ENCODE data around the gene PACC1. TPM values are rescaled to one million over a fixed set of nuclear protein-coding genes. Genes with fewer than 3 reads are reported as not detected.

PACC1 gene
- total and polyA plus RNA-seq, 4 donors, result 2.8 to 8.1 (median 6.8) TPM

GRCh38 chr1:212364985-212365384, 49.7 kb downstream of the PACC1 start:
- peak overlapping the region in 1 of 2 donors; percentile 74 for H3K27ac ChIP-seq (ENCODE audit: low read depth in 1 of 2, low read length in 1 of 2)
- no peak overlapping the region for H3K4me3 ChIP-seq
- ATAC-seq (ENCODE audit: insufficient read depth, low FRiP score), result no peak
- H3K36me3 ChIP-seq (ENCODE audit: control insufficient read depth in 4 of 4, insufficient read depth in 4 of 4, low read length in 4 of 4), result peaks cover 10 to 23% (median 19%) of the 10 kb centered on the region in 4 donors
- no peaks in the 10 kb centered on the region for H3K4me1 ChIP-seq (ENCODE audit: control insufficient read depth in 5 of 5, insufficient read depth in 5 of 5, low read length in 5 of 5)
- H3K9me3 ChIP-seq (ENCODE audit: control insufficient read depth in 4 of 4, insufficient read depth in 3 of 4, low read length in 3 of 4), result no peaks in the 10 kb centered on the region
- H3K27me3 ChIP-seq (ENCODE audit: control insufficient read depth in 3 of 3, insufficient read depth in 3 of 3, low read length in 2 of 3), result no peaks in the 10 kb centered on the region
- H3K9ac ChIP-seq (ENCODE audit: insufficient read depth in 1 of 2, low read length in 2 of 2), result no peak overlapping the region
- WGBS, 2 donors, result 57 to 65% methylated on average over 7 of the region's 7 CpGs
- peak in 1 of 3 donors; percentile 6 for DNase-seq
- no peak for TF ChIP-seq CTCF (IDR thresholded peaks at IDR 0.05; ENCODE audit: control extremely low read depth, extremely low read depth)

GRCh38 chr1:212359794-212360479, 54.7 kb downstream of the PACC1 start:
- no peak overlapping the region for H3K4me3 ChIP-seq
- no peak overlapping the region for H3K27ac ChIP-seq (ENCODE audit: low read depth in 1 of 2, low read length in 1 of 2)
- no peak for TF ChIP-seq CTCF (IDR thresholded peaks at IDR 0.05; ENCODE audit: control extremely low read depth, extremely low read depth)
- peaks cover 10 to 33% (median 17%) of the 10 kb centered on the region in 4 donors for H3K36me3 ChIP-seq (ENCODE audit: control insufficient read depth in 4 of 4, insufficient read depth in 4 of 4, low read length in 4 of 4)
- H3K4me1 ChIP-seq (ENCODE audit: control insufficient read depth in 5 of 5, insufficient read depth in 5 of 5, low read length in 5 of 5), result no peaks in the 10 kb centered on the region
- H3K9me3 ChIP-seq (ENCODE audit: control insufficient read depth in 4 of 4, insufficient read depth in 3 of 4, low read length in 3 of 4), result no peaks in the 10 kb centered on the region
- no peak for ATAC-seq (ENCODE audit: insufficient read depth, low FRiP score)
- no peak for DNase-seq
- H3K27me3 ChIP-seq (ENCODE audit: control insufficient read depth in 3 of 3, insufficient read depth in 3 of 3, low read length in 2 of 3), result no peaks in the 10 kb centered on the region
- WGBS, 2 donors, result 77 to 88% methylated on average over 4 of the region's 4 CpGs
- H3K9ac ChIP-seq (ENCODE audit: insufficient read depth in 1 of 2, low read length in 2 of 2), result no peak overlapping the region

DNA sequence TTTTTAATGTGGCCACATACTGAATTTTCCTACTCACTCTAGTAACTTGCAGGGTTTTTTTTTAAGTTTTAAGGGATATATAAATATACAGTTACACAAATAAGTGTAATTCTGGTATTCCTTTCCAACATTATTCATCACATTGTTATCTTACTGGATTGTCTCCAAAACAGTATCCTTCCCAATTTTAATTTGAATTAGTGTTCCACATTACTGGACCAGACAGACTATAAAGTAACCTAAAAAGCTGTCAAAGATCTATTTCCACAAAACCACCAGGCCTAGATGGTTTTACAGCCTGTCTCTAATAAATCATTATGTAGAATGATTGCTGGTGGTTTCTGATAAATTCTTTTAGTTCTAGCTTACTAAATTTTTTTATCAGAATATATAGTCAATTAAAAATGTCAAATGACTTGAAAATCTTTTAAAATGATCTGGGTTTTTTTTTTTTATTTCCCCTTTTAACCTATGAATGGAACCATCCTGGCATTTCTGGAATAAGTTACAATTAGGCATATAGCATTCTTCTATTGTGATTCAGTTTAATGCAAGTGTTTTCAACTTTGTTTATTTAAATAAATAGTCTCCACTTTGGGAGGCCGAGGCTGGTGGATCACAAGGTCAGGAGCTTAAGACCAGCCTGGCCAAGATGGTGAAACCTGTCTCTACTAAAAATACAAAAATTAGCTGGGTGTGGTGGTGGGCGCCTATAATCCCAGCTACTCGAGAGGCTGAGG, 59.3 kb downstream of the PACC1 start:
- H3K4me3 ChIP-seq, result no peak overlapping the region
- no peak overlapping the region for H3K9ac ChIP-seq (ENCODE audit: insufficient read depth in 1 of 2, low read length in 2 of 2)
- no peak for TF ChIP-seq CTCF (IDR thresholded peaks at IDR 0.05; ENCODE audit: control extremely low read depth, extremely low read depth)
- H3K4me1 ChIP-seq (ENCODE audit: control insufficient read depth in 5 of 5, insufficient read depth in 5 of 5, low read length in 5 of 5), result no peaks in the 10 kb centered on the region
- H3K27ac ChIP-seq (ENCODE audit: low read depth in 1 of 2, low read length in 1 of 2), result no peak overlapping the region
- ATAC-seq (ENCODE audit: insufficient read depth, low FRiP score), result no peak
- no peak for DNase-seq
- no peaks in the 10 kb centered on the region for H3K27me3 ChIP-seq (ENCODE audit: control insufficient read depth in 3 of 3, insufficient read depth in 3 of 3, low read length in 2 of 3)
- no peaks in the 10 kb centered on the region for H3K9me3 ChIP-seq (ENCODE audit: control insufficient read depth in 4 of 4, insufficient read depth in 3 of 4, low read length in 3 of 4)
- H3K36me3 ChIP-seq (ENCODE audit: control insufficient read depth in 4 of 4, insufficient read depth in 4 of 4, low read length in 4 of 4), result peaks cover 10 to 34% (median 25%) of the 10 kb centered on the region in 4 donors
- WGBS, 2 donors, result 91 to 94% methylated on average over 3 of the region's 3 CpGs
